A673 (cell line): Measurements from ENCODE around the gene NBEA. TPM values are rescaled to one million over a fixed set of nuclear protein-coding genes. Genes with fewer than 3 reads are reported as not detected.

ENCODE experiments used
- BruUV-seq: library from RNA; stranded (reverse); fragments of 400-500 nt; replicated peaks from 2 replicates; lab custom pipeline; 2021; lab: Mats Ljungman, UMichigan
- CTCF ChIA-PET: fragments of 300-600 bp; sonication (Branson Sonifier 250); formaldehyde crosslinking; loops from one replicate; lab custom pipeline; 2022; ENCODE audit warnings: antibody characterized with exemption; lab: Charles Lee
- POLR2A ChIA-PET: fragments of 300-600 bp; sonication (Branson Sonifier 250); formaldehyde crosslinking; loops from one replicate; lab custom pipeline; 2022; ENCODE audit warnings: antibody characterized with exemption; ENCODE audit not compliant: low non-redundant PET; lab: Charles Lee
- DNase-seq: peaks from one replicate; pipeline ENCODE4 v3.0.0-alpha.2; 2015; ENCODE audit warnings: low spot score
- H3K27ac ChIP-seq: fragments of 200-600 bp; sonication (generic); 2 replicates; pipeline ENCODE4 v1.5.1; 2016; ENCODE audit warnings: mixed run types, low read depth, mild to moderate bottlenecking, mixed read lengths, antibody characterized with exemption, low read length; ENCODE audit not compliant: poor library complexity, severe bottlenecking
- H3K27me3 ChIP-seq: fragments of 200-600 bp; sonication (generic); replicated peaks from 2 replicates; pipeline ENCODE4 v1.6.1; 2017; ENCODE audit warnings: mixed run types, low read depth, mild to moderate bottlenecking, mixed read lengths, antibody characterized with exemption, low read length; ENCODE audit not compliant: insufficient read depth, poor library complexity
- H3K36me3 ChIP-seq: fragments of 200-600 bp; sonication (generic); 2 replicates; pipeline ENCODE4 v1.6.1; 2016; ENCODE audit warnings: mixed run types, mild to moderate bottlenecking, mixed read lengths, antibody characterized with exemption, low read length; ENCODE audit not compliant: insufficient read depth, poor library complexity, severe bottlenecking
- H3K4me1 ChIP-seq: fragments of 200-600 bp; sonication (generic); 2 replicates; pipeline ENCODE4 v1.6.1; 2017; ENCODE audit warnings: mixed run types, mild to moderate bottlenecking, mixed read lengths, antibody characterized with exemption, low read length; ENCODE audit not compliant: insufficient read depth, poor library complexity, severe bottlenecking
- H3K4me3 ChIP-seq: fragments of 200-600 bp; sonication (generic); 2 replicates; pipeline ENCODE4 v1.5.1; 2016; ENCODE audit warnings: low read depth, mixed run types, mild to moderate bottlenecking, mixed read lengths, low read length; ENCODE audit not compliant: poor library complexity, severe bottlenecking
- H3K9me3 ChIP-seq: fragments of 200-600 bp; sonication (generic); 2 replicates; pipeline ENCODE4 v1.6.1; 2016; ENCODE audit warnings: mixed run types, low read depth, mild to moderate bottlenecking, mixed read lengths, antibody characterized with exemption, low read length; ENCODE audit not compliant: poor library complexity, severe bottlenecking
- CTCF ChIP-seq: fragments of 300-800, 200-600 bp; sonication (generic); conservative IDR thresholded peaks from 2 replicates; pipeline ENCODE4 v1.5.1; 2017; ENCODE audit warnings: low read depth, mild to moderate bottlenecking, antibody characterized with exemption, low read length, moderate library complexity, mixed read lengths
- EZH2 ChIP-seq: fragments of 200-600 bp; sonication (generic); IDR thresholded peaks from 2 replicates; pipeline ENCODE4 v1.6.1; 2017; ENCODE audit warnings: borderline replicate concordance, low read depth, mild to moderate bottlenecking, mixed read lengths, antibody characterized with exemption, low read length; ENCODE audit not compliant: poor library complexity, severe bottlenecking
- intact Hi-C: fragments of 100-400 bp; cut with micrococcal nuclease; formaldehyde crosslinking; loops from one replicate; pipeline ENCODE4 v1.10.0; 2022; ENCODE audit not compliant: unreplicated experiment
- total RNA-seq: library from RNA; stranded (reverse); gene quantifications from 2 replicates; pipeline ENCODE4 v1.2.3, GENCODE V29; 2021

The NBEA gene
- total RNA-seq, 1 experiment from 2014 or later = 4.2 TPM

GRCh38 chr13:35697186-35697730 is 755.2 kb downstream of the NBEA start:
- intact Hi-C loops = no loop called here
- Histone ChIP-seq H3K27ac (no peak overlapping the region), H3K9me3 (no peaks in the 10 kb centered on the region), H3K27me3 (no peaks in the 10 kb centered on the region), H3K36me3 (no peaks in the 10 kb centered on the region), H3K4me1 (no peaks in the 10 kb centered on the region), H3K4me3 (no peak overlapping the region)
- no TSS peak for BruUV-seq
- TF ChIP-seq CTCF (no peak), EZH2 (no peak)
- POLR2A ChIA-PET = no interaction called here
- CTCF ChIA-PET = no interaction called here
- DNase-seq = no peak

- CTCF ChIA-PET = no interaction called here
- H3K4me3 ChIP-seq = no peak overlapping the region
- no peaks in the 10 kb centered on the region for H3K4me1 ChIP-seq
- no peaks in the 10 kb centered on the region for H3K9me3 ChIP-seq
- H3K27ac ChIP-seq = no peak overlapping the region
- no peak for TF ChIP-seq EZH2
- no peak for TF ChIP-seq CTCF
- intact Hi-C loops = no loop called here
- no TSS peak for BruUV-seq
- no peak for DNase-seq
- no peaks in the 10 kb centered on the region for H3K27me3 ChIP-seq
- POLR2A ChIA-PET = no interaction called here
- H3K36me3 ChIP-seq = no peaks in the 10 kb centered on the region
These were observed 757.0 kb downstream of the NBEA start for GRCh38 chr13:35698911-35699576.

GRCh38 chr13:35699825-35700510 is 757.9 kb downstream of the NBEA start:
- POLR2A ChIA-PET = no interaction called here
- H3K4me1 ChIP-seq = no peaks in the 10 kb centered on the region
- DNase-seq = no peak
- intact Hi-C loops = no loop called here
- no peaks in the 10 kb centered on the region for H3K36me3 ChIP-seq
- TF ChIP-seq EZH2 (no peak), CTCF (no peak)
- no peaks in the 10 kb centered on the region for H3K9me3 ChIP-seq
- H3K27me3 ChIP-seq = no peaks in the 10 kb centered on the region
- CTCF ChIA-PET = no interaction called here
- BruUV-seq = no TSS peak
- H3K27ac ChIP-seq = no peak overlapping the region
- no peak overlapping the region for H3K4me3 ChIP-seq
